KOPT-K1 (cell line): Measurements from ENCODE around the gene WNT3.
"Not testable (repeated sequence)": the region's sequence is repeated elsewhere in the genome, so short reads cannot be mapped to it uniquely, and the experiment has no call there.

Experiments used
- H3K27ac ChIP-seq: fragments of 200-600 bp; sonication (generic); 2 replicates; pipeline ENCODE4 v1.5.1; 2016; ENCODE audit warnings: antibody characterized with exemption, mild to moderate bottlenecking, low read depth, low read length; ENCODE audit not compliant: poor library complexity, severe bottlenecking
- H3K36me3 ChIP-seq: fragments of 200-600 bp; sonication (generic); 2 replicates; pipeline ENCODE4 v1.5.1; 2017; ENCODE audit warnings: antibody characterized with exemption, mild to moderate bottlenecking, low read length, moderate library complexity; ENCODE audit not compliant: insufficient read depth
- H3K9me3 ChIP-seq: fragments of 200-600 bp; sonication (generic); 2 replicates; pipeline ENCODE4 v1.5.1; 2017; ENCODE audit warnings: antibody characterized with exemption, low read length, mild to moderate bottlenecking; ENCODE audit not compliant: insufficient read depth, poor library complexity, severe bottlenecking

Gene WNT3

GRCh38 chr17:46811978-46812583 is 6.4 kb downstream of the WNT3 start:
- no peaks in the 10 kb centered on the region for H3K36me3 ChIP-seq
- H3K27ac ChIP-seq, result no peak overlapping the region
- no peaks in the 10 kb centered on the region for H3K9me3 ChIP-seq

GRCh38 chr17:46810837-46811236 is 7.7 kb downstream of the WNT3 start:
- no peaks in the 10 kb centered on the region for H3K9me3 ChIP-seq
- H3K36me3 ChIP-seq, result no peaks in the 10 kb centered on the region
- H3K27ac ChIP-seq, result no peak overlapping the region

DNA sequence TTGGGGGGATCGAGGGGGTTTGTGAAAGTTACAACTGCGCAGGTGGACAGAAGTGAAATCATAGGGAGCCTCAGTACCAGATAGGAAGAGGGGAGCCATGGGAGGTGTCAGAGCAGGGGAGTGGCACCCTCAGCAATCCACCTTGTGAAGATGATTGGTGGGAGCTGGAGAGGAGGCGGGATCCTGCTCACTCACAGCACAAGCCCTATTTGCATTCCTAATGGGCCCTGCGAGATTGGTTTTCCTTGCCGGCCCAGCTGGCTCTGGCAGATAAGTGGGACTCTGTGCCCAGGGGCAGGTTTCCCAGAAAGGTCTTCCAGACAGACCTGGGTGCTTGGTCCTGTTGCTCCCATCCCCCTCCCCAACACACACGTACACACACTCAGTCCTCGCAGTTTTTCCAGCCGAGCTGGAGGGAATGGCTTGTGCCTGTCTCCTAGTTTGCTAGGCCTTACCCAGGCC is 9.4 kb downstream of the WNT3 start:
- H3K27ac ChIP-seq, result no peak overlapping the region
- H3K36me3 ChIP-seq, result no peaks in the 10 kb centered on the region
- no peaks in the 10 kb centered on the region for H3K9me3 ChIP-seq

- H3K27ac ChIP-seq, result no peak overlapping the region
- H3K9me3 ChIP-seq, result no peaks in the 10 kb centered on the region
- H3K36me3 ChIP-seq, result no peaks in the 10 kb centered on the region
Measured at GRCh38 chr17:46805771-46806170, 12.7 kb downstream of the WNT3 start.

GRCh38 chr17:46803544-46803943 is 14.9 kb downstream of the WNT3 start:
- Histone ChIP-seq H3K27ac (no peak overlapping the region), H3K9me3 (no peaks in the 10 kb centered on the region)

DNA sequence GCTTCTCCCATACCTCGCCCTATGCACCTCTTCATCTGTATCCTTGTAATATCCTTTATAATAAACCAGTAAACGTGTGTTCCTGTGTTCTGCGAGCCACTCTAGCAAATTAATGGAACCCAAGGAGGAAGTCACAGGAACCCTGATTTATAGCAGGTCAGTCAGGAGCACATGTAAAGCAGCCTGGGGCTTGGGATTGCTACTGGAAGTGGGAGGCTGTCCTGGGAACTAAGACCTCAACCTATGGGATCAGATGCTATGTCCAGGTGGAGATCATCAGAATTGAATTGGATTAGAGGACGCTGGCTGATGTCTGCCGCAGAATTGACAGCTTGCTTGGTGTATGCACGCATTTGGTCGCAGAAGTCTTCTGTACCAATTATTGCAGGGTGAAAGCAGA is 15.7 kb downstream of the WNT3 start:
- H3K36me3 ChIP-seq, result no peaks in the 10 kb centered on the region
- H3K9me3 ChIP-seq, result no peaks in the 10 kb centered on the region
- no peak overlapping the region for H3K27ac ChIP-seq

More at GRCh38 chr17:46803544-46803943, 14.9 kb downstream of the WNT3 start:
- H3K36me3 ChIP-seq, result no peaks in the 10 kb centered on the region

- no peaks in the 10 kb centered on the region for H3K9me3 ChIP-seq
- no peaks in the 10 kb centered on the region for H3K36me3 ChIP-seq
- H3K27ac ChIP-seq, result no peak overlapping the region
Measured at GRCh38 chr17:46800573-46800972, 17.9 kb downstream of the WNT3 start.

- Histone ChIP-seq H3K9me3 (no peaks in the 10 kb centered on the region), H3K36me3 (no peaks in the 10 kb centered on the region), H3K27ac (no peak overlapping the region)
Measured at GRCh38 chr17:46796956-46797530, 21.4 kb downstream of the WNT3 start.

GRCh38 chr17:46796524-46796923 is 22.0 kb downstream of the WNT3 start:
- no peaks in the 10 kb centered on the region for H3K36me3 ChIP-seq
- no peaks in the 10 kb centered on the region for H3K9me3 ChIP-seq
- H3K27ac ChIP-seq, result no peak overlapping the region

GRCh38 chr17:46796084-46796483 is 22.4 kb downstream of the WNT3 start:
- no peak overlapping the region for H3K27ac ChIP-seq
- no peaks in the 10 kb centered on the region for H3K9me3 ChIP-seq
- no peaks in the 10 kb centered on the region for H3K36me3 ChIP-seq

DNA sequence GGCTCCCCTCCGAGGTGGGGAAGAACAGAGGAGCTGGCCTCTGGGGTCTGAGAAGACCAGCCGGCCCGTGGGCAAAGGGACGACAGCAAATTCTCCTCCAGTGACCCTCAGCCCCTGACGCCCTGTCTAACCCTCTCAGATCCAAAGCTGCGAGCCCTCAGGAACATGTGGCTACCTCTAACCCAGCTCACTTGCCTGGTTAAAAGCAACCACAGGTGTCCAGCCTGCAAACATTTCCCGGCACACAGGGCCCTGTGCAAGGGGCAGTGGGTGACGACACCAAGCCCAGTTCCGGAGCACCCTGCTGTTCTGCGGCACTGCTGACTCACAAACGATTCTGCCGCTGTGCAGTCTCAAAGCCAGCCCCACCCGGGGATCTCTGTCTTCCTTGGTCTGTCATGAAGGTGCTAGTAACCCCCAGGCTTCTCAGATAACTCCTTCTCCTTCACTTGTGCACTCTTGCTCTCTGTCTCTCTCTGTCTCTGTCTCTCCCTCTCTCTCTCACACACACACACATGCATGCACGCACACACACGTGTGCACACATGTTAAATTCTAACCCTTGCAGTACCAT is 23.0 kb downstream of the WNT3 start:
- Histone ChIP-seq H3K27ac (no peak overlapping the region), H3K9me3 (no peaks in the 10 kb centered on the region), H3K36me3 (no peaks in the 10 kb centered on the region)

- Histone ChIP-seq H3K9me3 (no peaks in the 10 kb centered on the region), H3K27ac (no peak overlapping the region), H3K36me3 (no peaks in the 10 kb centered on the region)
Measured at GRCh38 chr17:46794318-46794717, 24.2 kb downstream of the WNT3 start.

DNA sequence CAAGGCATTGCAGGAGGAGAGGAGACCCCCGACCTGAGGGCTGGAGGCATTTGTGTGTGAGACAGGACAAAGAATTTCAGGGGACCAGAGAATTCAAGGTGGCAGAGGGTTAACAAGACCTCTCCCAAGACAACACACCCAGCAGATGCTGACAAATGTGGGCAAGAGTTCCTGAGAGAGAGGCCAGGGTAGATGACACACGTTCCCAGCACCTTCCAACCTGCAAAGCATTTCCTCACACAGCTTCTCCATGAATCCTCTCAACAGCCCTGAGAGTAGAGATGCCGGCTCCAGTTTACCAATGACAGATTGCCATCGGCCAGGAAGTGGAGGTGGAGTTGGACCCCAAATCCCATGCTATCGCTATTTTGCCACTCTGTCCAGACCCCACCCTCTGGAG is 25.0 kb downstream of the WNT3 start:
- Histone ChIP-seq H3K27ac (no peak overlapping the region), H3K9me3 (no peaks in the 10 kb centered on the region), H3K36me3 (no peaks in the 10 kb centered on the region)

GRCh38 chr17:46793023-46793422 is 25.5 kb downstream of the WNT3 start:
- not testable (repeated sequence) for H3K9me3 ChIP-seq, H3K36me3 ChIP-seq, H3K27ac ChIP-seq

- H3K27ac ChIP-seq, result no peak overlapping the region
- no peaks in the 10 kb centered on the region for H3K9me3 ChIP-seq
- no peaks in the 10 kb centered on the region for H3K36me3 ChIP-seq
Measured at GRCh38 chr17:46792071-46792470, 26.4 kb downstream of the WNT3 start.

DNA sequence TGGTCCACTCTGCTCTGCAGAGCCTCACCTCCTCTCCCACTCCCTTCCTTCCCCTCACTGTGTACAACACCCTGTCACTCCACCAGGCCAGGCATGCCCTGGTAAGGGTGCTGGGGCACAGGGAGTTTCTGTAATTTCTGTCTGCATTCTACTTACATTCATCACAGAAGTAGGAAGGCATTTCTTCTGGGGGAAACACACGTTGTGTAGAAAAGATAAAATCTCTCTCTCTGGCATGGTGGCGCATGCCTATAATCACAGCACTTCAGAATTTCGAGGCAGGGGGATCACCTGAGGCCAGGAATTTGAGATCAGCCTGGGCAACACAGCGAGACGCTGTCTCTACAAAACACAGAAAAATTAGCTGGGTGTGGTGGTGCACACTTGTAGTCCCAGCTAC is 27.0 kb downstream of the WNT3 start:
- H3K9me3 ChIP-seq, result no peaks in the 10 kb centered on the region
- no peak overlapping the region for H3K27ac ChIP-seq
- H3K36me3 ChIP-seq, result no peaks in the 10 kb centered on the region
